HFFc6 (cell line): ENCODE results near the gene NPSR1. TPM values are rescaled to one million over a fixed set of nuclear protein-coding genes. Genes with fewer than 3 reads are reported as not detected.

ENCODE experiments used
- DNase-seq: peaks from one replicate; pipeline ENCODE4 v3.0.0-alpha.2; 2018
- H3K27ac Mint-ChIP-seq: 2 replicates; pipeline ENCODE4 v1.8.0; 2020; ENCODE audit warnings: mild to moderate bottlenecking, mixed read lengths
- H3K27me3 Mint-ChIP-seq: 2 replicates; pipeline ENCODE4 v1.8.0; 2021; ENCODE audit warnings: mild to moderate bottlenecking, moderate library complexity, mixed read lengths; ENCODE audit not compliant: insufficient read depth
- H3K36me3 Mint-ChIP-seq: 2 replicates; pipeline ENCODE4 v1.8.0; 2021; ENCODE audit warnings: low read depth, mixed read lengths
- H3K4me1 Mint-ChIP-seq: 2 replicates; pipeline ENCODE4 v1.8.0; 2020; ENCODE audit warnings: low read depth, mixed read lengths
- H3K4me3 Mint-ChIP-seq: 2 replicates; pipeline ENCODE4 v1.8.0; 2020; ENCODE audit warnings: mild to moderate bottlenecking, moderate library complexity, mixed read lengths
- H3K9me3 Mint-ChIP-seq: 2 replicates; pipeline ENCODE4 v1.8.0; 2020; ENCODE audit warnings: mild to moderate bottlenecking, mixed read lengths
- total RNA-seq, 6 experiments: library from RNA; stranded (reverse); fragmentation: NEBNext Ultra II Directional; extraction: Animal tissue kit (Norgen Biotek cat#: 25700); gene quantifications; 2 replicates in 1 of 6; 3 replicates in 5 of 6; pipeline ENCODE4 v1.2.3, GENCODE V29; 2021
- TF ChIP-seq, protein P1 (sequence below): fragments of 200-600 bp; sonication (generic); IDR thresholded peaks from 2 replicates; pipeline ENCODE4 v1.5.0; 2021; ENCODE audit warnings: antibody characterized with exemption, mild to moderate bottlenecking

Gene NPSR1
- total RNA-seq, 6 experiments from 2014 or later, result not detected

DNA sequence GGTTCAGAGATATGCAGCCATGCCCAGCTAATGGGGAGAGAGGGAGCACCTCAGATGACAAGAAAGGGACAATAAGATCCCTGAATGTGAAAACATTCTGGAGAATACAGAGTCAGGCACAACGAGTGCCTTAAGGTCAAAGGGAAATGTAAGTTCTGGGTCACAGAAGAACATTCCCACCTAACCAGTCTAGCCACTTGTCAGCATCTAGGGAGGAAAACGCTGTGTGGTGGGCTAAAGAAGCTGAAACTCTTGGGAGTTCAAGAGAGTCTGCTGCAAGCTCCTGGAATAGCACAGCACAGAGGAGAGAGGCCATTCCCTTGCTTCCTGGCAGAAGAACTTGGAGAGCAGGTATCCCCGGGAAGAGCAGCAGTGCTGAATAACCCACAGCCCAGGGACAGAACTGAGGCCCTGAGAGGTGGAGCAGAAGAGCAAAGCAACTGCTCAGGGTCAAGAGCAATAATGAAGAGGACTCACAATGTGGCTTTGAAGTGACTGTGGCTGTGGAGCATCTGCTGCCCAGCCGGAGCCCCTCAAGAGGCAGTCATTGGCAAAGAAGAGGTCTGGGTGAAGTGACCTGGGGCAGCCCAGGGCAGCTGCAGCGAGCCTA is 182.3 kb downstream of the NPSR1 start:
- TF ChIP-seq, protein P1, sequence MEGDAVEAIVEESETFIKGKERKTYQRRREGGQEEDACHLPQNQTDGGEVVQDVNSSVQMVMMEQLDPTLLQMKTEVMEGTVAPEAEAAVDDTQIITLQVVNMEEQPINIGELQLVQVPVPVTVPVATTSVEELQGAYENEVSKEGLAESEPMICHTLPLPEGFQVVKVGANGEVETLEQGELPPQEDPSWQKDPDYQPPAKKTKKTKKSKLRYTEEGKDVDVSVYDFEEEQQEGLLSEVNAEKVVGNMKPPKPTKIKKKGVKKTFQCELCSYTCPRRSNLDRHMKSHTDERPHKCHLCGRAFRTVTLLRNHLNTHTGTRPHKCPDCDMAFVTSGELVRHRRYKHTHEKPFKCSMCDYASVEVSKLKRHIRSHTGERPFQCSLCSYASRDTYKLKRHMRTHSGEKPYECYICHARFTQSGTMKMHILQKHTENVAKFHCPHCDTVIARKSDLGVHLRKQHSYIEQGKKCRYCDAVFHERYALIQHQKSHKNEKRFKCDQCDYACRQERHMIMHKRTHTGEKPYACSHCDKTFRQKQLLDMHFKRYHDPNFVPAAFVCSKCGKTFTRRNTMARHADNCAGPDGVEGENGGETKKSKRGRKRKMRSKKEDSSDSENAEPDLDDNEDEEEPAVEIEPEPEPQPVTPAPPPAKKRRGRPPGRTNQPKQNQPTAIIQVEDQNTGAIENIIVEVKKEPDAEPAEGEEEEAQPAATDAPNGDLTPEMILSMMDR, result no peak
- Mint-ChIP-seq H3K4me3 (no peak overlapping the region), H3K36me3 (no peaks in the 10 kb centered on the region), H3K9me3 (no peaks in the 10 kb centered on the region), H3K4me1 (peaks cover 30% of the 10 kb centered on the region), H3K27me3 (peaks cover 6% of the 10 kb centered on the region; the same call in 1 of the 2 replicates), H3K27ac (no peak overlapping the region)
- DNase-seq, result no peak

DNA sequence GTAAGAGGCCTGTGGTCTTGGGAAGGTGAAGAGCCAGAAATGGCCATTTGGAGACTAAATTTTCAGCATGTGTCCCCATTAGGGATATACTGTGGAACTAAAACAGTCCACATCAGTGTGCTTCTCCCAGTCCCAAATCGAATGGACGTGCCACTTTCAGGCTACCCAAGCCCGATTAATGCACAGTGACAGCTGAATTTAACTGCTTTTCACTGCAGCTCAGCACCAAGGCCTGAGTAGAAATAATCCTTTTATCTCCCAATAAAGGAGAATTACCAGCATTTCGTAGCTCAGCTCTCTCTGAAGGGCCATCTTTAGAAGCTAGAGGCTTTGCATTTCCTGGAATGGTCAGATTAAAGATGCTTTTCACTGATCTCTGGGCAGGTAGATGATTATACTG is 183.3 kb downstream of the NPSR1 start:
- peaks cover 30% of the 10 kb centered on the region for H3K4me1 Mint-ChIP-seq
- H3K4me3 Mint-ChIP-seq, result no peak overlapping the region
- no peak for DNase-seq

DNA sequence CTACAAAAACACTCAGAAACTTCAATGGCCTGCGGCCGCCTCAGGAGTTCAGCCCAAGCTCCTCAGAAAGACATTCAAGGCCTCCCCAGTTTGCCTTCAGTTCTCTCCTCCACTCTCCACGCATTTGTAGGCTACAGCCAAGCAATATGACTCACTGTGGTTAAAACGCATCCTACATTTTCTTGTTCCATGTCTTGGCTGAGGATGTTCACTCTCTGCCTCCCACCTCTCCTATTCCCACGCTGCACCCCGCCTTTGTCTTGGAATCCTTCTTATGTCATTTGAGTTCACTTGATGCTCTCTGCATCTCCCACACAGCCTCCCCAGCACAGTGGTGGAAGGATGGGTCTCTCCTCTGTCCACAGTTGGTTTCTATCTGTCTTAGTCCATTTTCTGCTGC is 184.8 kb downstream of the NPSR1 start:
- Mint-ChIP-seq H3K36me3 (no peaks in the 10 kb centered on the region), H3K27me3 (peaks cover 3% of the 10 kb centered on the region; the same call in 1 of the 2 replicates), H3K4me3 (no peak overlapping the region), H3K9me3 (no peaks in the 10 kb centered on the region), H3K27ac (no peak overlapping the region), H3K4me1 (peaks cover 18% of the 10 kb centered on the region)
- DNase-seq, result no peak
- TF ChIP-seq, protein P1, result no peak

More for the DNA sequence above, 183.3 kb downstream of the NPSR1 start:
- no peak overlapping the region for H3K27ac Mint-ChIP-seq
- TF ChIP-seq, protein P1, result no peak
- peaks cover 6% of the 10 kb centered on the region; the same call in 1 of the 2 replicates for H3K27me3 Mint-ChIP-seq
- H3K9me3 Mint-ChIP-seq, result no peaks in the 10 kb centered on the region
- H3K36me3 Mint-ChIP-seq, result no peaks in the 10 kb centered on the region

DNA sequence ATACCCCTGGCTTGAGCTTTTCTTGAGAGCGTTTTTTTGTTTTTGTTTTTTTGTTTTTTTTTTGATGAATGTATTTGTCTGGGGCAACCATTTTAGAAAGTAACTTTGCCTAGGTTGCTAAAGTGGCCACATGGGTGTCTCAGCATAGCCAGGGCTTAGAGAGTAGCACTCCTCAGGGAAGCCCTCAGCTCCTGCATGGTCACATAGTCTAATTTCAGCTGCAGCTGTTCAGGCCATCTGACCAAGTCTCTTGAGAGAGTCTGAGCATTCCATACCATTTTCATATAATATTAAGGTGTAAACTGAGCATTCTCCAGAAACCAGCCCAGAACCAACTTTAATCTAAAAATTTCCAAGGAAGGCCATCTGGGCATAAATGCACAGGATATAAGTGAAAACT is 186.4 kb downstream of the NPSR1 start:
- peaks cover 1% of the 10 kb centered on the region; the same call in 1 of the 2 replicates for H3K27me3 Mint-ChIP-seq
- H3K4me1 Mint-ChIP-seq, result peaks cover 12% of the 10 kb centered on the region; the same call in 1 of the 2 replicates

DNA sequence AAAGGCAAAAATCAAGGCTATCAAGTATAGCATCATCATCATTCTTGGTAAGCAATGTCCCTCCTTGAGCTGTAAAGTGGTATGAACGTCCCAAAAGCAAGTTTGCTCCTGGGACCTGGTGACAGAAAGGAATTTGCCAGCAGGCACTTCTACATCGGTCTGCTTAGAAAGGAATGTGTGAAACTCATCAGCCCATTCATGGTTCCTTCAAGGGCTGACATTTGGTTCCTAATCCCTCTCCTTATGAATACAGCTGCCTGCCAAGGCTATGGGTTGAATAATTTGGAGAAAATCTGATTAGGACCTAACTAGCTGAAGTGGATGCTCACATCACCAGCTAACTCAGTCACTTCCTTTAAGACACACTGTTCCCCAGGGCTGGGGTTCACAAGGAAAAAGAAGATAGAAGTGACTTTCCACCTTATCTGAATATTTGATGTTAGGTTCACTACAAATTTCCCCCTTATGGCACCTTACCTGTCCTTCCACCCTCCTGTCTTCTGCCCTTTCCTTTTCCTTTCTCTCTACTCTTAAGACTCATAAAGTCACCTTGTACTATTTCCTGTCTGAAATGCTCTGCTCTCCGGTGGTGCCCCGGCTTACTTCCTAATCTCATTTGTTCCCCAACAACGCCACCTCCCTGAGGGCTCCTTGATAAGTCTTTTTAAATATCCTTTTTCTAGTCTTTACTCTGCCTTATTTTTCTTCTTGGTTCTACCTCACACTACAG is 187.1 kb downstream of the NPSR1 start:
- TF ChIP-seq, protein P1, result no peak
- Mint-ChIP-seq H3K27ac (no peak overlapping the region), H3K4me1 (peaks cover 12% of the 10 kb centered on the region; the same call in 1 of the 2 replicates), H3K9me3 (no peaks in the 10 kb centered on the region), H3K36me3 (no peaks in the 10 kb centered on the region), H3K4me3 (no peak overlapping the region), H3K27me3 (peaks cover 1% of the 10 kb centered on the region; the same call in 1 of the 2 replicates)
- DNase-seq, result no peak

More for the DNA sequence above, 186.4 kb downstream of the NPSR1 start:
- no peak for DNase-seq
- no peaks in the 10 kb centered on the region for H3K9me3 Mint-ChIP-seq
- no peak overlapping the region for H3K4me3 Mint-ChIP-seq
- TF ChIP-seq, protein P1, result no peak
- H3K36me3 Mint-ChIP-seq, result no peaks in the 10 kb centered on the region
- H3K27ac Mint-ChIP-seq, result no peak overlapping the region
